GM19455 (cell line): ENCODE measurements around the gene RFX8.
"Not testable (repeated sequence)": the region's sequence is repeated elsewhere in the genome, so short reads cannot be mapped to it uniquely, and the experiment has no call there.

Experiments
- ATAC-seq: cut with Tn5 transposase; IDR thresholded peaks from one replicate; pipeline ENCODE4 v1.9.1; 2021; ENCODE audit not compliant: unreplicated experiment

The RFX8 gene

GRCh38 chr2:101474731-101475384 lies at the start of gene RFX8:
Gene RFX8 (minus strand): TSS chr2:101475112. CDS start chr2:101466848, 8,264 bp downstream.
- ATAC-seq, result no peak

DNA sequence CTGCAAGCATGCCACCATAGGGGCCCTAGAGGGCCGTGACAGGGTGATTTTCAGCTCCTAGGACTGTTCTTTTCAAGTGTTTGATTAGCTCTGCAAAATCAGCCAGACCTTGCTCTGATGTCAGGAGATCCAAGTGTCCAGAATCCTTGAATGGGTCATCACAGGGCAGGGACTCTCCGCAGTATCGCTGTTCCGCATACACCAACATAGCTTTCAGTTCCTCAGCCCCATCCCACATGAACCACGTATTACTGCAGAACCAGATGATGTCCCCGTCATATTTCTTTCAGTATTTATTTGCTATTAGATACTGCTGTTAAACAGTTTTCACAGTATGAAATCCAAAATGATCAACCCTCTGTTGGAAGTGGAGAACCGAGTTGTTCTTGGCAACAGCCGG lies 46.6 kb upstream of the RFX8 start:
- ATAC-seq, result no peak

DNA sequence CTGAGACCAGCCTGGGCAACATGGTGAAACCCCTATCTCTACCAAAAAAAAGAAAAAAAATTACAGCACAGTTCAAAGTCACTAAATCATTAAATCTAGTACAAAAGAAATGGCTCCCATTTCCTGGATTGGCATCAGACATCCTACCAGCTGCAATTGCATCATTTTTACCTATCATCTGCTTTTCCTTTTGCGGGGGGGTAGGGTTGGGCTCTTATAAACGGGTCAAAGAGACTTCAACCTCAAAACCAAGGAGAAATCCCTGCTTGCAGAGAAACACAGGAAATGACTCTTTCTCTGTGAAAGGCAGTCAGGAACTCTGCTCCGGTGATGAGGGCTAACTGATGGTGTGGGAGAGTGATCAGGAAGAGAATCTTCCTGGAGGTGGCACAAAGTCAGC lies 45.3 kb upstream of the RFX8 start:
- ATAC-seq, result no peak

DNA sequence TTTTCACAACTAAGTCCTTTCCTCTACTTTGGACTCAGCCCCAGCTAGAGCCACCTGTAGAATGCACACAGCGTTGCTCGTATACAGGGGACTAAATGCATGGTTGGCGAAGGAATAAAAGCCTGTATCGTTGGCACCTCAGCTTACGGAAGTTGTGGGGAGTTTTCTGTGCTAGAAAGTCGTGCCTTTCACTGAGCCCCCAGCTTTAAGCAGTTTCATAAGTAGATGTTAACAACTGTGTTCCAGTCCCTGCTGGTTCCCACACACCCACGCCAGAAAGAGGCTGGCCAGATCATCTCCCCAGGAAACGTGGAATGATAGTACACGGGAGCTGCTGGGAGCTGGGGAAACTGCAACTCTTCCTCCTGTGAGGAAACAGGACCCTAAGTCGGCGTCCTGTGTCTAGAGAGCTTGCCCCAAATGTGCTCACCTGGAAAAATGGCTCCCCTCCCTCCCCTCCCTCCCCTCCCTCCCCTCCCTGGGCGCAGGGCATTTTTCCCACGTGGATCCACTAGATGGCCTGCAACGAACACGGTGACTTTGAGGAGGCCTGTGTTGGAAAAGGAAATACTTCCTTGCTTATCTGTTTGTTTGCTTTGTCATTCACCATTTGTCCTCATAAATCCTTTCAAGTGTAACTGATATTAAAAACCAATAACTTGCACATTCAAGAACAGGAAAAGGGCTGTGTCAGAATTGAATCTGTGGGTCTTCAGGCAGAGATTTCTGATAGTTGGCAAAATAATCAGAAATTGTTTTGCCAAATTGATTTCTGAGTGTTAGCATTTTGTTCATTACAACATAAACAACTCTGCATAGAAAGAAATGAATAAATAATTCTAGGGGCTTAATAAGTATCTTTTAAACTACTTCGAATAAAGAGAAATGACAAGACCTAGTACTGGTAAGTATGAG lies 43.9 kb upstream of the RFX8 start:
- no peak for ATAC-seq

DNA sequence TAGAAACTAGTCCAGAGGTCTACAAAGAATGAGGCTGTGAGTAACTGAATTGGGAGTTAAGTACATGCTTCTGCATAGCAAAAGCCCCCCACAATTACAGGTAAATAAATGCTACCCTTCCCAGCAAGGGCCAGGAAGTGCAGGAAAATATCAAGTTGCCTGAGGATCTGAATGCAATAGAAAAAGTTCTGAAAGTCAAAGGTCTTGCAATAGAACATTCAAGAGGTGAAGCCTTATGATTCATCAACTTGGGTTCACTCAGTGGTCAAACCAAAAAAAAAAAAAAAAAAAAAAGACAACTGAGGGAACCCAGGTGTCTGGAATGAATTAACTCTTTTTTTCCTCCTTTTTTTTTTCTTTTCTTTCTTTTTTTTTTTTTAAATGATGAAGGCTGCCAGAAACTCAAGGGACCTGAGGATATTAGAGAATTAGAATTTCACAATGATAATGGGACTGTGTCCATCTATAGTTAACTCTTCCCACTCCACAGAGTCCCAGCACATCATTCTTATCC lies 42.9 kb upstream of the RFX8 start:
- ATAC-seq, result no peak

DNA sequence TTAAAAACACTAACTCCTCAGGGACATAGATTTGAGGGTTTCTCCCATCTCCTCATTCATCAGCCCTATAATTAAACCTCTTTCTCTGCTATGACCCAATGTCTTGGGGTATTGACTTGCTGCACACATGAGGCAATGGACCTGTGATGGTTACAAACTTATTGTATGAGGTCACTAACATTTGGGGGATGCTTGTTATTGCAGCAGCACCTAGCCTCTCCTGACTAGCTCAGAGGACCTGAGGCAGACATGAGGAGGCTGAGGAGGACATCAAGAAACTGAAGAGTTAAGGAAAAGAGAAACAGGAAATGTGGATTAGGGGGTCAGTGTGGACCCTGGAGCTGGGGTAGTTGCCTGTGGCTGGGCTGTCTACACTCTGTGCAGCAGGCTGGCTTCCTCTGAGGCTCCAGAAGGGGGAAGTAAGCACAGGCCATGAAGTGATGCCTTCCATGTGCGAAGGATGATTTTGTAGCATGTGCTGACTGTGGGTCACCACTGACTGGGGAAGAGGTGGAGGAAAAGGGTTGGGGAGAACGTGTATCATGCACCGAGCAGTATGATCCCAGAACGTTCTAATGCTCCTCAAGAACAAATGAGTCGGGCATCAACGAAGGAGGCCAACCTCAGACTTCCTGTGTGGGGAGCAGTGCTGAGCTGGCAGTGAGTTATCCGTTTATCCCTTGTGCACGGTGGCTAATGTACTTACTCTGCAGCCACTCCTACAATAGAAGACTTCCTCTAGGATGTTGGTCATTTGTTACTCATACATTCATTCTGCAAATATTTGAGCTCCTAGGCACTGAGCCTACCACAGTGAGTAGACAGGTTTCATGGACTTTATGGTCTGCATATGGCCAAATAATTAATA lies 42.1 kb upstream of the RFX8 start:
- no peak for ATAC-seq

GRCh38 chr2:101516349-101516748 lies 41.4 kb upstream of the RFX8 start:
- no peak for ATAC-seq

DNA sequence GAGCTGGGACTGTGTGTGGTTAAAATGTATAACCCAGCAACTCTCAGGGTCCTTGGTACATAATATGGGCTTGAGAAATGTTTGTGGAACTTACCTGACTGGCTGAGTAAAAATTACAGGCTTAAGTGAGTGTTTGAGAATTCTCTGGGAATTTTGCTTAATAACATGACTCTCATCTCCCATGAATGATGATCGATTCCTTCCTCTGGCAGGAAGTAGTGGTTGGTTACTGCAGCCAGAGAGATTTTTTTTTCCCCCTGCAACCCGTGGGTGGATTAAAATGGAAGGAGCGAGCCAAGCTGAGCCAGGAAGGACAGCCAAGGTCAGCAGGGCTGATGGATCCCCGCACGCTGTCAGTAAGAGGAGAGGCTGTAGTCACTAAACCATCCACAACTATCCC lies 40.6 kb upstream of the RFX8 start:
- no peak for ATAC-seq

DNA sequence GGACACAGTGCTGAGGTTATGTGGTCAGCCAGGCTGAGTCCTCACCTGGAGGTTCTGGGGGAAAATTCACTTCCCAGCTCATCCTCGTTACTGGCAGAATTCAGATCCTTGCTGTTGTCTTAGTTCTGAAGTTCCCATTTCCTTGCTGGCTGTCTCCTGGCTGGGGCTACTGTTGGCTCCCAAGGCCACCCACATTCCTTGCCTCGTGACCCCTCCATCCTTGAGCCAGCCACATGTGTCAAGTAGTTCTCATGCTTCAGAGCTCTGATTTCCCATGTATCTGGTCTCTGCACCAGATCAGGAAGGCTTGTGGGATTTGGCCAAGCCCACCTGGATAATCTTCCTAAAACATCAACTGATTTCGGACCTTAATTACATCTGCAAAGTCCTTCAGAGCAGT lies 38.1 kb upstream of the RFX8 start:
- ATAC-seq, result no peak

GRCh38 chr2:101511381-101511780 lies 36.5 kb upstream of the RFX8 start:
- no peak for ATAC-seq

DNA sequence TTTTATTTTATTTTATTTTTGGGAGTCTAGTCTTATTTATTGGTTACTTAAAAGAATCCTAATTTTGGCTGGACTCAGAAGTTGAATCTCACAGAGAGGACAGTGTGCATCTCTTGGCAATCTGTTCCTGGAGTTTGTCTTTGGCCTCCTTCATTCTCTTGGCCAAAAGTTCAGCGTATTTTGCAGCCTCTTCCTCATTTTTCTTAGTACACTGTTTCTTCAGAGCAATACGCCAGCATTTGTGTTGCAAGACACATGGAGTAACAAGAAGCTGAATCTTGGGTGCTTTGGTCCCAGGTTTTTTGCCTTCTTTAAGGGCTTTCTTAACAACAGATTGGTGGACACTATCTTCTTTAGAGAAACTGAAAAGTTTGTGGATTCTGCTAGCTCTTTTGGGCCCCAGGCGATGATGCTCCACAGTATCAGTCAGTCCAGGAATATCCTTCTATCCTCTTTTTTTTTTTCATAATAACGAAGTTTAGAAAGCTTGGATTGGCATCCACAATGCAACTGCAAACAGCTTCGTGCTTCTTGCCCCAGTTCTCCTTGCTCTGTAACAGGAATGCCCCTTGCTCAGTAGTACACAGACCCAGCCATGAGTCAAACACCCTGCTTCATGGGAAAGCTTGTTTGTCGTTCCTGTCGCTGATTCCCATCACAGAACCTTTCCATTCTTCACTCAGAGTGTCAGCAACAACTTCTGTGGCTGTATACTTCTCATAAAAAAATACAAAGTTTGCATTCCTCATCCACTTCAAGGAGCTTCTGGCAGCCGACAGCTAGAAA lies 34.8 kb upstream of the RFX8 start:
- no peak for ATAC-seq

DNA sequence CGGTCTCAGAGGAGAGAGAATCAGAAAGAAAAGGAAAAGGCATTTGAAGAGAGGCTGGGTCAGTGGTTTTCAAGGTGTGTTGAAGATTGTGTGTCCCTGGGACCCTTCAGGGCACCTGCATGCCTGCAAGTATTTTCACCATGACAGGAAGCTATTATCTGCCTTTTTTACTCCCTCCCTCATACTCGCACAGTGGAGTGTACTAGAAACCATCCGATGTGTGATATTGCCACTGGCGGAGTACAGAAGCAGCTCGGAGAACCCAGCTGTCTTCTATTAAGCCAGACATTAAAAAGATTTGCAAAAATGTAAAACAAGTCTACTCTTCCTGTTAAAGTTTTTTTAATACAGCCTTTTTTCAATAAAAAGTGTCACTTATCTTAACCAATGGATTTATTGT lies 33.7 kb upstream of the RFX8 start:
- ATAC-seq, result no peak

- not testable (repeated sequence) for ATAC-seq
Measured at GRCh38 chr2:101505276-101505675, 30.4 kb upstream of the RFX8 start.

DNA sequence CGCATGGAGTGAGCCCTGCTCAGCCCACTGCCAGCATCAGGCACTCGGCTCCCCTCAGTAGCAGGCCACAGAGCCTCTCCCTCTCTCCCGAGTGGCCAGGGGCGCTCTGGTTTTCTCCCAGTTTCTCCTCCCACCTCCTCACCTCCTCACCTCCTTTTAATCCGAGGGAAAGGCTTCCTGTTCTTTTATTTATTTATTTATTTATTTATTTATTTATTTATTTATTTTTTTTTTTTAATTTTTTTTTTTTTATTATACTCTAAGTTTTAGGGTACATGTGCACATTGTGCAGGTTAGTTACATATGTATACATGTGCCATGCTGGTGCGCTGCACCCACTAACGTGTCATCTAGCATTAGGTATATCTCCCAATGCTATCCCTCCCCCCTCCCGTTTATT lies 29.8 kb upstream of the RFX8 start:
- not testable (repeated sequence) for ATAC-seq

DNA sequence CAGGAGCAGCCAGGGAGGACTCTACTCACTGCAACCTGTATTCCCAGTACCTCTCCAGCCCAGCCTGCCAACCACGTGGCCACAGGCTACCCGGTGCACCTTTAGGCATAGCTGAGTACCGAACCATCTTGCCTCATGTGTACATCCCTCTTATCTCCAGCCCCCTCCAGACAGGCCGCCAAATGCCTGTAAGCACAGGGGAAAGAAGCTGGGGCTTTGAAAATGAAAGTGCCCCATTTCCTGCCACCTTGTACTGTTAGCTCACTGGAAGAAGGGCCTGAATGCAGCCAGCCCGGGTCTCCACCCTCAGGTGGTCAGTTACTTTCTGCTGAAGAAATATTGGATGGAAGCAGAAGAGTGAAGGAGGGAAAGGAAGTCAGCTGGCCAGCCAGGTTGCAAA lies 27.2 kb upstream of the RFX8 start:
- ATAC-seq, result no peak

GRCh38 chr2:101501443-101501842 lies 26.5 kb upstream of the RFX8 start:
- no peak for ATAC-seq

- no peak for ATAC-seq
Measured at GRCh38 chr2:101500860-101501259, 25.9 kb upstream of the RFX8 start.

GRCh38 chr2:101500180-101500579 lies 25.3 kb upstream of the RFX8 start:
- no peak for ATAC-seq

DNA sequence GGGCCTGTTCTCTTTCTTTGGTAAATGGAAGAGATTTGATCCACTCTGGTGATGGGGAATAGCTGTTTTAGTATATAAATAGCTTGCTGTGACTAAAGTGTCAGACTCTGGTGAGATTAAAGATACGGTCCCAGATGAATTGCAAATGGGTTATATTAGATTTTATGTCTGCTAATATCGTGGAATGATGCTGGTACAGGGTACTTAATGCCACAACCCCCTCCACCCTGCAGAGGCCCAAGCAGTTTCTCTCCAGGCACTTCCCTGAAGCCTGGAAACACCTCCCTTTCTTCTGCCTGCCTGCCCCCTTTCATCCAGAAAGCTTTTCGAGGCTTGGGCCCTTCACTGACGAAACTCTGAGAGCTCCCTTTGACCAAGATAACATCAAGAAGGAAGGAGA lies 21.4 kb upstream of the RFX8 start:
- ATAC-seq, result no peak

- no peak for ATAC-seq
Measured at GRCh38 chr2:101492936-101493473, 18.1 kb upstream of the RFX8 start.
